Kidney tubule cell (primary cell): ENCODE data around the gene SOCS3.

Experiments used
- DNase-seq: peaks from one replicate; pipeline ENCODE4 v3.0.0-alpha.2; 2018; ENCODE audit warnings: low spot score

The SOCS3 gene

GRCh38 chr17:78390241-78391050, 30.6 kb upstream of the SOCS3 start:
- peak; percentile 94 for DNase-seq

GRCh38 chr17:78387977-78388941, 28.4 kb upstream of the SOCS3 start:
- no peak for DNase-seq

- no peak for DNase-seq
Measured at GRCh38 chr17:78384479-78385175, 24.8 kb upstream of the SOCS3 start.

- DNase-seq: peak; percentile 75
Measured at GRCh38 chr17:78383725-78384471, 24.0 kb upstream of the SOCS3 start.

- DNase-seq: peak; percentile 96
Measured at GRCh38 chr17:78381601-78382232, 21.8 kb upstream of the SOCS3 start.

GRCh38 chr17:78380370-78380769, 20.5 kb upstream of the SOCS3 start:
- no peak for DNase-seq

- DNase-seq: peak; percentile 87
Measured at GRCh38 chr17:78379131-78379491, 19.2 kb upstream of the SOCS3 start.

- peak; percentile 80 for DNase-seq
Measured at GRCh38 chr17:78378225-78379130, 18.6 kb upstream of the SOCS3 start, which contains the start of gene PGS1. Gene PGS1, plus strand, starts transcription at chr17:78378649. Its CDS starts 17 bp downstream, at chr17:78378666.

GRCh38 chr17:78377858-78378224, 18.0 kb upstream of the SOCS3 start:
- no peak for DNase-seq

- DNase-seq: no peak
Measured at GRCh38 chr17:78376161-78376560, 16.3 kb upstream of the SOCS3 start.

GRCh38 chr17:78375401-78376151, 15.7 kb upstream of the SOCS3 start:
- peak; percentile 97 for DNase-seq

GRCh38 chr17:78374631-78375274, 14.9 kb upstream of the SOCS3 start:
- DNase-seq: peak; percentile 87

GRCh38 chr17:78374189-78374588, 14.3 kb upstream of the SOCS3 start:
- no peak for DNase-seq

- no peak for DNase-seq
Measured at GRCh38 chr17:78372841-78373240, 13.0 kb upstream of the SOCS3 start.

- no peak for DNase-seq
Measured at GRCh38 chr17:78371056-78371455, 11.2 kb upstream of the SOCS3 start.

- no peak for DNase-seq
Measured at GRCh38 chr17:78369791-78370381, 10.0 kb upstream of the SOCS3 start.

GRCh38 chr17:78368854-78369495, 9.1 kb upstream of the SOCS3 start:
- no peak for DNase-seq

- no peak for DNase-seq
Measured at GRCh38 chr17:78368348-78368747, 8.5 kb upstream of the SOCS3 start.
